ENCODE measurements around the gene RRM2.
A peak's percentile ranks its signal among the peaks of the same experiment; 100 is the strongest.

- no peak for TF ChIP-seq CTCF (conservative IDR thresholded peaks at IDR 0.05; ENCODE audit: low read depth, low read length)
- no peak for TF ChIP-seq POLR2A (IDR thresholded peaks at IDR 0.05; ENCODE audit: low read depth, low read length)
- no peak for TF ChIP-seq USF2 (IDR thresholded peaks at IDR 0.05; ENCODE audit: low read depth, low read length)
- TF ChIP-seq MXI1 (IDR thresholded peaks at IDR 0.05; ENCODE audit: borderline replicate concordance, low read depth, low read length): no peak
- TF ChIP-seq CEBPB (IDR thresholded peaks at IDR 0.05; ENCODE audit: low read depth, low read length): 0 out of 2 replicates have a peak, but pooled peaks have one; percentile 2
- TF ChIP-seq RFX5 (IDR thresholded peaks at IDR 0.05; ENCODE audit: low read depth, low read length): no peak
- TF ChIP-seq ELK1 (IDR thresholded peaks at IDR 0.05; ENCODE audit: borderline replicate concordance, low read depth, low read length): no peak
- no peak for TF ChIP-seq SMC3 (IDR thresholded peaks at IDR 0.05; ENCODE audit: low read depth, low read length)
- TF ChIP-seq FOS (IDR thresholded peaks at IDR 0.05; ENCODE audit: low read depth, low read length): no peak
- TF ChIP-seq RCOR1 (IDR thresholded peaks at IDR 0.05; ENCODE audit: insufficient replicate concordance, low read length): no peak
- TF ChIP-seq MAZ (IDR thresholded peaks at IDR 0.05; ENCODE audit: borderline replicate concordance, low read depth, low read length): no peak
- TF ChIP-seq MAFK (IDR thresholded peaks at IDR 0.05; ENCODE audit: low read depth, low read length): no peak
These were observed 13.8 kb downstream of the RRM2 start for GRCh38 chr2:10136101-10136934.
